ENCODE results near the gene CFAP45. TPM values are rescaled to one million over a fixed set of nuclear protein-coding genes. Genes with fewer than 3 reads are reported as not detected.

The CFAP45 gene
- total RNA-seq, 1 experiment from 2014 or later: 0.48 TPM

DNA sequence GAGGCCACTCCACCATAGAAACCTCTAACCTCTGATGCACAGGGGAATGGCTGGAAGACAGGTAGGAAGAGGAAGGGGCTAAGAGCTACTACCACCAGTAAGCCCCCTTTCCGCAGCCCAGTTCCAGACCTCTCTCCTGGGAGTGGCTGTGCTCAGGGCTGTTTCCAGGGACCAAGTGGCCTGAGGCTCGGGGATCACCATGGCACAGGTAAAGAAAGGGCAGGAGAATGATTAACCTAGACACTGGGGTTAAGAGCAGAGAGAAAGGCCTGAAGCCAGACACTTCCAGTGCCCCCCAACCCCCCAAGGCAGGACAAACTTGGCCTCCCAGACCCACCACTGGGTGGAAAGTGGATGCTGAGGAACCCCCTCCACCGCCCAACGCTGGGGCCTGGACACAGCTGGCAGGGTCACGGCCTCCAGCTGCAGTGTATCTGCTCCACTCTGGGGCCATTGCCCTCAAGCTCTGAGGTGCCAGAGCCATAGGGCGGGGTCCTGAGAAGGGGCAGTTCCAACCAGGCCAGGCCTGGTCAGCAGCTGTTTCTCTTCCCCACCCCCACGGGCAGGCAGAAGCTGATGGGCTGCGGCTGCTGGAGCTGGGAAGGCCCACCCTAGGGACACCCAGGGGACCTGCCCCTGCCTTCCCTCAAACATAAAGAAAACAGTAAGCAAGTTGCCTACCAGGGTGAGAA is 22.7 kb upstream of the CFAP45 start (continued):
- TF ChIP-seq, protein P1, sequence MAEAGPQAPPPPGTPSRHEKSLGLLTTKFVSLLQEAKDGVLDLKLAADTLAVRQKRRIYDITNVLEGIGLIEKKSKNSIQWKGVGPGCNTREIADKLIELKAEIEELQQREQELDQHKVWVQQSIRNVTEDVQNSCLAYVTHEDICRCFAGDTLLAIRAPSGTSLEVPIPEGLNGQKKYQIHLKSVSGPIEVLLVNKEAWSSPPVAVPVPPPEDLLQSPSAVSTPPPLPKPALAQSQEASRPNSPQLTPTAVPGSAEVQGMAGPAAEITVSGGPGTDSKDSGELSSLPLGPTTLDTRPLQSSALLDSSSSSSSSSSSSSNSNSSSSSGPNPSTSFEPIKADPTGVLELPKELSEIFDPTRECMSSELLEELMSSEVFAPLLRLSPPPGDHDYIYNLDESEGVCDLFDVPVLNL (CRISPR knock-in tag; IDR thresholded peaks at IDR 0.05; ENCODE audit: borderline replicate concordance, low read depth): no peak

DNA sequence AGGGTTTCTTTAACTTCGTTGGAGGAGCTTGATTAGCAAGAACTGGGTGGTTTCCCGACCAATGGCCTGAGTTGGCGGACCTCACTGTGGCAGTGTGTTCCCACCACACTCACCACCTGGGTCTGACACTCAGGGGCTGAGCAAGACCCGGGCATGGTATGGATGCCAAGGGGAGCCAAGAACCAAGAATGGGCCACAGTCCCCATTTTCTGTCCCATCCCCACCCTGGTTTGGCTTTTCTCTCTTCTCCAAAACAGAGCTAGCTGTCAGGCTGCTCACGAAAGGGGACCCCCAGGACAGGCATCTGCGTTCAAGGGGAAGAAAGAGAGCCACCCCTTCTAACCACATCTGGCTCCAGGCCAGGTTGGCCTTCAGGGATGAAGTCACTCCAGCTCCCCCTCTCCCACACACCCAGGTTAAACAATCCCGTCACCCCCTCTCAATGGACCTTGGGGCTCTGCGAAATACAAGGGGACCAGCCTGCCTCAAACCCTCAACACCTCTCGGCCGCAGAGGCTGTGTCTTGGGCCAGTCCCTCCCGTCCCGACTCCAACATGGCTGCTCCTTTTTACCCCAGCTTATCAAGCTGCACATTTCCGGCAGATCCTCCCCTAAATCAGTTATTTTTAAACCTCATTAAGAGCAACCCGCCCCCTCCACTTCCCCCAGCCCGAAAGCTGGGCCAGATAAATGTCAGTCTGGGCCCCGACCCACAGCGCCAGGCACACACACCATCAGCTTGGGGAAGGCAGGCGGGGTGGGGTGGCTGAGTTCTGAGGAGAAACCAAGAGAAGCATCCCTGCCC is 21.9 kb upstream of the CFAP45 start:
- peaks cover 18% of the 10 kb centered on the region for H3K27me3 Mint-ChIP-seq (ENCODE audit: low read depth)
- POLR2A ChIA-PET: no interaction called here
- no peaks in the 10 kb centered on the region for H3K9me3 Mint-ChIP-seq
- no peak for ATAC-seq
- DNase-seq (ENCODE audit: low spot score): no peak
- H3K36me3 Mint-ChIP-seq: peaks cover 7% of the 10 kb centered on the region
- H3K4me3 Mint-ChIP-seq: no peak overlapping the region
- no peak overlapping the region for H3K27ac Mint-ChIP-seq
- peaks cover 29% of the 10 kb centered on the region for H3K4me1 Mint-ChIP-seq
- CTCF ChIA-PET: interaction anchor here (0.9 to 5.9 kb wide), 7 partner anchors 24 to 136 kb away, joined by 3 to 64 read pairs (median 9); no protein-coding TSS in a partner anchor
- no peak for TF ChIP-seq RORB (CRISPR knock-in tag; IDR thresholded peaks at IDR 0.05)
- TF ChIP-seq, protein P2, sequence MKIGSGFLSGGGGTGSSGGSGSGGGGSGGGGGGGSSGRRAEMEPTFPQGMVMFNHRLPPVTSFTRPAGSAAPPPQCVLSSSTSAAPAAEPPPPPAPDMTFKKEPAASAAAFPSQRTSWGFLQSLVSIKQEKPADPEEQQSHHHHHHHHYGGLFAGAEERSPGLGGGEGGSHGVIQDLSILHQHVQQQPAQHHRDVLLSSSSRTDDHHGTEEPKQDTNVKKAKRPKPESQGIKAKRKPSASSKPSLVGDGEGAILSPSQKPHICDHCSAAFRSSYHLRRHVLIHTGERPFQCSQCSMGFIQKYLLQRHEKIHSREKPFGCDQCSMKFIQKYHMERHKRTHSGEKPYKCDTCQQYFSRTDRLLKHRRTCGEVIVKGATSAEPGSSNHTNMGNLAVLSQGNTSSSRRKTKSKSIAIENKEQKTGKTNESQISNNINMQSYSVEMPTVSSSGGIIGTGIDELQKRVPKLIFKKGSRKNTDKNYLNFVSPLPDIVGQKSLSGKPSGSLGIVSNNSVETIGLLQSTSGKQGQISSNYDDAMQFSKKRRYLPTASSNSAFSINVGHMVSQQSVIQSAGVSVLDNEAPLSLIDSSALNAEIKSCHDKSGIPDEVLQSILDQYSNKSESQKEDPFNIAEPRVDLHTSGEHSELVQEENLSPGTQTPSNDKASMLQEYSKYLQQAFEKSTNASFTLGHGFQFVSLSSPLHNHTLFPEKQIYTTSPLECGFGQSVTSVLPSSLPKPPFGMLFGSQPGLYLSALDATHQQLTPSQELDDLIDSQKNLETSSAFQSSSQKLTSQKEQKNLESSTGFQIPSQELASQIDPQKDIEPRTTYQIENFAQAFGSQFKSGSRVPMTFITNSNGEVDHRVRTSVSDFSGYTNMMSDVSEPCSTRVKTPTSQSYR (CRISPR knock-in tag; IDR thresholded peaks at IDR 0.05): no peak
- TF ChIP-seq, protein P3, sequence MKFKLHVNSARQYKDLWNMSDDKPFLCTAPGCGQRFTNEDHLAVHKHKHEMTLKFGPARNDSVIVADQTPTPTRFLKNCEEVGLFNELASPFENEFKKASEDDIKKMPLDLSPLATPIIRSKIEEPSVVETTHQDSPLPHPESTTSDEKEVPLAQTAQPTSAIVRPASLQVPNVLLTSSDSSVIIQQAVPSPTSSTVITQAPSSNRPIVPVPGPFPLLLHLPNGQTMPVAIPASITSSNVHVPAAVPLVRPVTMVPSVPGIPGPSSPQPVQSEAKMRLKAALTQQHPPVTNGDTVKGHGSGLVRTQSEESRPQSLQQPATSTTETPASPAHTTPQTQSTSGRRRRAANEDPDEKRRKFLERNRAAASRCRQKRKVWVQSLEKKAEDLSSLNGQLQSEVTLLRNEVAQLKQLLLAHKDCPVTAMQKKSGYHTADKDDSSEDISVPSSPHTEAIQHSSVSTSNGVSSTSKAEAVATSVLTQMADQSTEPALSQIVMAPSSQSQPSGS (CRISPR knock-in tag; IDR thresholded peaks at IDR 0.05; ENCODE audit: borderline replicate concordance, low read depth): no peak
- TF ChIP-seq, protein P4, sequence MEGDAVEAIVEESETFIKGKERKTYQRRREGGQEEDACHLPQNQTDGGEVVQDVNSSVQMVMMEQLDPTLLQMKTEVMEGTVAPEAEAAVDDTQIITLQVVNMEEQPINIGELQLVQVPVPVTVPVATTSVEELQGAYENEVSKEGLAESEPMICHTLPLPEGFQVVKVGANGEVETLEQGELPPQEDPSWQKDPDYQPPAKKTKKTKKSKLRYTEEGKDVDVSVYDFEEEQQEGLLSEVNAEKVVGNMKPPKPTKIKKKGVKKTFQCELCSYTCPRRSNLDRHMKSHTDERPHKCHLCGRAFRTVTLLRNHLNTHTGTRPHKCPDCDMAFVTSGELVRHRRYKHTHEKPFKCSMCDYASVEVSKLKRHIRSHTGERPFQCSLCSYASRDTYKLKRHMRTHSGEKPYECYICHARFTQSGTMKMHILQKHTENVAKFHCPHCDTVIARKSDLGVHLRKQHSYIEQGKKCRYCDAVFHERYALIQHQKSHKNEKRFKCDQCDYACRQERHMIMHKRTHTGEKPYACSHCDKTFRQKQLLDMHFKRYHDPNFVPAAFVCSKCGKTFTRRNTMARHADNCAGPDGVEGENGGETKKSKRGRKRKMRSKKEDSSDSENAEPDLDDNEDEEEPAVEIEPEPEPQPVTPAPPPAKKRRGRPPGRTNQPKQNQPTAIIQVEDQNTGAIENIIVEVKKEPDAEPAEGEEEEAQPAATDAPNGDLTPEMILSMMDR (IDR thresholded peaks at IDR 0.05): no peak
- TF ChIP-seq FOXK1 (CRISPR knock-in tag; IDR thresholded peaks at IDR 0.05): no peak
- TF ChIP-seq SP1 (CRISPR knock-in tag; conservative IDR thresholded peaks at IDR 0.05): no peak
- no peak for TF ChIP-seq ATF1 (CRISPR knock-in tag; IDR thresholded peaks at IDR 0.05)
- no peak for TF ChIP-seq NR2C2 (CRISPR knock-in tag; IDR thresholded peaks at IDR 0.05)
- TF ChIP-seq, protein P5, sequence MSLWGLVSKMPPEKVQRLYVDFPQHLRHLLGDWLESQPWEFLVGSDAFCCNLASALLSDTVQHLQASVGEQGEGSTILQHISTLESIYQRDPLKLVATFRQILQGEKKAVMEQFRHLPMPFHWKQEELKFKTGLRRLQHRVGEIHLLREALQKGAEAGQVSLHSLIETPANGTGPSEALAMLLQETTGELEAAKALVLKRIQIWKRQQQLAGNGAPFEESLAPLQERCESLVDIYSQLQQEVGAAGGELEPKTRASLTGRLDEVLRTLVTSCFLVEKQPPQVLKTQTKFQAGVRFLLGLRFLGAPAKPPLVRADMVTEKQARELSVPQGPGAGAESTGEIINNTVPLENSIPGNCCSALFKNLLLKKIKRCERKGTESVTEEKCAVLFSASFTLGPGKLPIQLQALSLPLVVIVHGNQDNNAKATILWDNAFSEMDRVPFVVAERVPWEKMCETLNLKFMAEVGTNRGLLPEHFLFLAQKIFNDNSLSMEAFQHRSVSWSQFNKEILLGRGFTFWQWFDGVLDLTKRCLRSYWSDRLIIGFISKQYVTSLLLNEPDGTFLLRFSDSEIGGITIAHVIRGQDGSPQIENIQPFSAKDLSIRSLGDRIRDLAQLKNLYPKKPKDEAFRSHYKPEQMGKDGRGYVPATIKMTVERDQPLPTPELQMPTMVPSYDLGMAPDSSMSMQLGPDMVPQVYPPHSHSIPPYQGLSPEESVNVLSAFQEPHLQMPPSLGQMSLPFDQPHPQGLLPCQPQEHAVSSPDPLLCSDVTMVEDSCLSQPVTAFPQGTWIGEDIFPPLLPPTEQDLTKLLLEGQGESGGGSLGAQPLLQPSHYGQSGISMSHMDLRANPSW (CRISPR knock-in tag; conservative IDR thresholded peaks at IDR 0.05; ENCODE audit: low read depth): no peak
- no peak for TF ChIP-seq ETV6 (CRISPR knock-in tag; IDR thresholded peaks at IDR 0.05)
- TF ChIP-seq, protein P6, sequence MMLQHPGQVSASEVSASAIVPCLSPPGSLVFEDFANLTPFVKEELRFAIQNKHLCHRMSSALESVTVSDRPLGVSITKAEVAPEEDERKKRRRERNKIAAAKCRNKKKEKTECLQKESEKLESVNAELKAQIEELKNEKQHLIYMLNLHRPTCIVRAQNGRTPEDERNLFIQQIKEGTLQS (CRISPR knock-in tag; conservative IDR thresholded peaks at IDR 0.05): no peak
- TF ChIP-seq, protein P7, sequence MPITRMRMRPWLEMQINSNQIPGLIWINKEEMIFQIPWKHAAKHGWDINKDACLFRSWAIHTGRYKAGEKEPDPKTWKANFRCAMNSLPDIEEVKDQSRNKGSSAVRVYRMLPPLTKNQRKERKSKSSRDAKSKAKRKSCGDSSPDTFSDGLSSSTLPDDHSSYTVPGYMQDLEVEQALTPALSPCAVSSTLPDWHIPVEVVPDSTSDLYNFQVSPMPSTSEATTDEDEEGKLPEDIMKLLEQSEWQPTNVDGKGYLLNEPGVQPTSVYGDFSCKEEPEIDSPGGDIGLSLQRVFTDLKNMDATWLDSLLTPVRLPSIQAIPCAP (CRISPR knock-in tag; IDR thresholded peaks at IDR 0.05): no peak
- no peak for TF ChIP-seq ZNF263 (CRISPR knock-in tag; IDR thresholded peaks at IDR 0.05; ENCODE audit: low read depth)
- TF ChIP-seq IRF2 (CRISPR knock-in tag; IDR thresholded peaks at IDR 0.05; ENCODE audit: borderline replicate concordance, low read depth): no peak
- TF ChIP-seq, protein P8, sequence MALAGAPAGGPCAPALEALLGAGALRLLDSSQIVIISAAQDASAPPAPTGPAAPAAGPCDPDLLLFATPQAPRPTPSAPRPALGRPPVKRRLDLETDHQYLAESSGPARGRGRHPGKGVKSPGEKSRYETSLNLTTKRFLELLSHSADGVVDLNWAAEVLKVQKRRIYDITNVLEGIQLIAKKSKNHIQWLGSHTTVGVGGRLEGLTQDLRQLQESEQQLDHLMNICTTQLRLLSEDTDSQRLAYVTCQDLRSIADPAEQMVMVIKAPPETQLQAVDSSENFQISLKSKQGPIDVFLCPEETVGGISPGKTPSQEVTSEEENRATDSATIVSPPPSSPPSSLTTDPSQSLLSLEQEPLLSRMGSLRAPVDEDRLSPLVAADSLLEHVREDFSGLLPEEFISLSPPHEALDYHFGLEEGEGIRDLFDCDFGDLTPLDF (CRISPR knock-in tag; IDR thresholded peaks at IDR 0.05): no peak
- TF ChIP-seq SMAD4 (CRISPR knock-in tag; IDR thresholded peaks at IDR 0.05): no peak
